H1 (cell line): ENCODE data around the gene STYXL1. TPM values are rescaled to one million over a fixed set of nuclear protein-coding genes. Genes with fewer than 3 reads are reported as not detected.

Experiments
- CTCF ChIA-PET: fragments of 300-600 bp; sonication (Branson Sonifier 250); formaldehyde crosslinking; loops from one replicate; lab custom pipeline; 2021; ENCODE audit not compliant: partially characterized antibody; lab: Charles Lee
- POLR2A ChIA-PET: fragments of 300-600 bp; sonication (Branson Sonifier 250); formaldehyde crosslinking; loops from one replicate; lab custom pipeline; 2021; ENCODE audit warnings: inconsistent platforms; ENCODE audit not compliant: partially characterized antibody; lab: Charles Lee
- DNase-seq, 2 experiments: peaks; one replicate each; pipeline versions ENCODE4 v3.0.0 to v3.0.0-alpha.2; 2010 to 2022; ENCODE audit warnings: low spot score in 2 of 2, low read depth in 1 of 2, mixed read lengths in 1 of 2
- FAIRE-seq: peaks from 2 replicates; lab custom pipeline; 2011; peaks lifted over from hg19 to GRCh38; lab: Jason Lieb, UNC
- H2AFZ ChIP-seq: 2 replicates; pipeline ENCODE4 v1.8.1; 2012; ENCODE audit warnings: low read length, inconsistent platforms
- H2AK5ac ChIP-seq: 2 replicates; pipeline ENCODE4 v1.6.1; 2013; ENCODE audit warnings: low read depth, low read length
- H2BK120ac ChIP-seq: replicated peaks from 2 replicates; pipeline ENCODE3; 2013; ENCODE audit warnings: low read depth, low read length, inconsistent platforms
- H2BK12ac ChIP-seq: 2 replicates; pipeline ENCODE4 v1.6.1; 2013; ENCODE audit warnings: low read depth, low read length
- H2BK15ac ChIP-seq: 2 replicates; pipeline ENCODE4 v1.6.1; 2013; ENCODE audit warnings: low read length
- H2BK20ac ChIP-seq: 2 replicates; pipeline ENCODE4 v1.6.1; 2013; ENCODE audit warnings: low read length
- H2BK5ac ChIP-seq: 2 replicates; pipeline ENCODE4 v1.6.1; 2013; ENCODE audit warnings: low read depth, low read length
- H3K14ac ChIP-seq: 2 replicates; pipeline ENCODE4 v1.6.1; 2013; ENCODE audit warnings: inconsistent platforms; ENCODE audit not compliant: insufficient read length
- H3K18ac ChIP-seq: 2 replicates; pipeline ENCODE4 v1.6.1; 2013; ENCODE audit warnings: low read length; ENCODE audit errors: extremely low read depth
- H3K23ac ChIP-seq: 2 replicates; pipeline ENCODE4 v1.6.1; 2013; ENCODE audit warnings: inconsistent platforms; ENCODE audit not compliant: insufficient read length
- H3K23me2 ChIP-seq: 2 replicates; pipeline ENCODE4 v1.6.1; 2013; ENCODE audit warnings: low read depth, low read length
- H3K27ac ChIP-seq: 2 replicates; pipeline ENCODE4 v1.6.1; 2011; ENCODE audit warnings: low read depth, low read length, inconsistent platforms
- H3K27me3 ChIP-seq, 4 experiments: replicated peaks in 1 of 4; 1 replicate in 1 of 4; 2 replicates in 3 of 4; pipeline versions ENCODE4 v1.6.1 to v1.8.1; 2011 to 2013; ENCODE audit warnings: low read length in 3 of 4, mild to moderate bottlenecking in 3 of 4, inconsistent platforms in 2 of 4, mixed read lengths in 2 of 4, moderate library complexity in 1 of 4; ENCODE audit not compliant: control insufficient read depth in 3 of 4, insufficient read depth in 3 of 4; ENCODE audit errors: extremely low read depth in 1 of 4
- H3K36me3 ChIP-seq, 4 experiments: 2 replicates each; pipeline versions ENCODE4 v1.6.1 to v1.8.1; 2011 to 2013; ENCODE audit warnings: mild to moderate bottlenecking in 4 of 4, low read length in 3 of 4, moderate library complexity in 2 of 4, control low read depth in 1 of 4, inconsistent platforms in 1 of 4; ENCODE audit not compliant: insufficient read depth in 4 of 4, control insufficient read depth in 2 of 4
- H3K4ac ChIP-seq: replicated peaks from 2 replicates; pipeline ENCODE3; 2013; ENCODE audit warnings: low read length, low read depth, mixed read lengths, inconsistent platforms; ENCODE audit not compliant: insufficient read length
- H3K4me1 ChIP-seq, 4 experiments: replicated peaks in 1 of 4; 1 replicate in 1 of 4; 2 replicates in 3 of 4; pipeline versions ENCODE4 v1.6.1 to v1.8.1; 2011 to 2013; ENCODE audit warnings: low read length in 3 of 4, inconsistent platforms in 2 of 4, mixed read lengths in 1 of 4; ENCODE audit not compliant: insufficient read depth in 4 of 4, control insufficient read depth in 3 of 4
- H3K4me2 ChIP-seq, 2 experiments: 2 replicates each; pipeline versions ENCODE4 v1.6.1 to v1.8.1; 2011 to 2013; ENCODE audit warnings: low read depth in 2 of 2, low read length in 2 of 2, control low read depth in 1 of 2, inconsistent platforms in 1 of 2, mild to moderate bottlenecking in 1 of 2; ENCODE audit not compliant: insufficient read depth in 1 of 2
- H3K4me3 ChIP-seq, 4 experiments: fragments of 200-600, 300-600 bp in 1 of 4; sonication (generic), shearing (Covaris generic), sonication (Bioruptor Twin) in 1 of 4; 2 replicates each; pipeline versions ENCODE4 v1.5.1 to v1.8.1; 2011 to 2016; ENCODE audit warnings: low read length in 4 of 4, low read depth in 3 of 4, control low read depth in 2 of 4, inconsistent platforms in 2 of 4, mild to moderate bottlenecking in 2 of 4, mixed read lengths in 1 of 4, moderate library complexity in 1 of 4; ENCODE audit not compliant: insufficient read depth in 2 of 4; ENCODE audit errors: extremely low read depth in 1 of 4
- H3K56ac ChIP-seq: replicated peaks from 2 replicates; pipeline ENCODE3; 2013; ENCODE audit warnings: low read depth, mild to moderate bottlenecking, mixed read lengths, low read length, inconsistent platforms; ENCODE audit not compliant: insufficient read length
- H3K79me1 ChIP-seq: 2 replicates; pipeline ENCODE4 v1.6.1; 2013; ENCODE audit warnings: low read depth, low read length, control low read depth
- H3K79me2 ChIP-seq, 2 experiments: 2 replicates each; pipeline versions ENCODE4 v1.6.1 to v1.8.1; 2012 to 2013; ENCODE audit warnings: low read length in 2 of 2, mild to moderate bottlenecking in 2 of 2, inconsistent platforms in 1 of 2; ENCODE audit not compliant: insufficient read depth in 2 of 2, control insufficient read depth in 1 of 2
- H3K9ac ChIP-seq, 4 experiments: replicated peaks in 1 of 4; 1 replicate in 1 of 4; 2 replicates in 3 of 4; pipeline versions ENCODE4 v1.6.1 to v1.8.1; 2011 to 2013; ENCODE audit warnings: low read depth in 3 of 4, low read length in 3 of 4, control low read depth in 2 of 4, mild to moderate bottlenecking in 2 of 4, moderate library complexity in 2 of 4, inconsistent platforms in 1 of 4; ENCODE audit errors: extremely low read depth in 1 of 4
- H3K9me3 ChIP-seq, 2 experiments: 2 replicates each; pipeline versions ENCODE4 v1.6.1 to v1.8.1; 2012 to 2013; ENCODE audit warnings: mild to moderate bottlenecking in 2 of 2, moderate library complexity in 2 of 2, control low read depth in 1 of 2, inconsistent platforms in 1 of 2, low read depth in 1 of 2, low read length in 1 of 2, mixed read lengths in 1 of 2; ENCODE audit not compliant: insufficient read depth in 2 of 2
- H4K20me1 ChIP-seq, 2 experiments: replicated peaks in 1 of 2; 2 replicates each; pipeline versions ENCODE3 to v1.8.1; 2011 to 2013; ENCODE audit warnings: inconsistent platforms in 2 of 2, low read length in 2 of 2, mild to moderate bottlenecking in 1 of 2; ENCODE audit not compliant: insufficient read depth in 2 of 2, control insufficient read depth in 1 of 2
- H4K5ac ChIP-seq: 2 replicates; pipeline ENCODE4 v1.6.1; 2013; ENCODE audit warnings: low read length, low read depth, mixed read lengths, inconsistent platforms; ENCODE audit not compliant: insufficient read length
- H4K8ac ChIP-seq: 2 replicates; pipeline ENCODE4 v1.8.0; 2013; ENCODE audit warnings: mild to moderate bottlenecking, moderate library complexity, low read length, inconsistent platforms; ENCODE audit not compliant: insufficient read depth; ENCODE audit errors: extremely low read depth
- H4K91ac ChIP-seq: replicated peaks from 2 replicates; pipeline ENCODE3; 2013; ENCODE audit warnings: low read length, mixed read lengths, inconsistent platforms; ENCODE audit not compliant: insufficient read length
- JUN ChIP-seq: IDR thresholded peaks from 2 replicates; pipeline ENCODE4 v1.6.1; 2011; ENCODE audit warnings: low read depth, mild to moderate bottlenecking, improper control_type of control experiment, low read length
- RAD21 ChIP-seq, 2 experiments: IDR thresholded peaks in 1 of 2; conservative IDR thresholded peaks in 1 of 2; 2 replicates each; pipeline ENCODE4 v1.6.1; 2011; ENCODE audit warnings: low read depth in 2 of 2, low read length in 2 of 2, improper control_type of control experiment in 1 of 2, inconsistent platforms in 1 of 2, mild to moderate bottlenecking in 1 of 2, moderate library complexity in 1 of 2
- SP2 ChIP-seq: IDR thresholded peaks from 2 replicates; pipeline ENCODE4 v1.6.1; 2012; ENCODE audit warnings: mild to moderate bottlenecking, low read length, inconsistent platforms
- SP4 ChIP-seq: IDR thresholded peaks from 2 replicates; pipeline ENCODE4 v1.6.1; 2012; ENCODE audit warnings: low read length, inconsistent platforms
- WGBS, 2 experiments: shearing (Covaris generic) in 1 of 2; methylation state at CpG; one replicate each; pipeline versions ENCODE4 v1.1.6 to v1.1.7; 2013 to 2015; ENCODE audit warnings: low lambda C conversion rate in 2 of 2, mixed read lengths in 2 of 2, inconsistent platforms in 1 of 2, low coverage in 1 of 2, missing lambda C conversion rate in 1 of 2; ENCODE audit not compliant: insufficient replicate concordance in 2 of 2, insufficient coverage in 1 of 2, insufficient read length in 1 of 2; ENCODE audit errors: extremely low coverage in 1 of 2, missing lambda C conversion rate in 1 of 2; 5-methylcytosine and 5-hydroxymethylcytosine counted together
- polyA plus RNA-seq, 7 experiments: library from polyadenylated mRNA; depleted of rRNA in 3 of 7; stranded (reverse) in 5 of 7; unstranded in 2 of 7; fragments of >200 nt in 5 of 7; fragments of 200-250 nt in 2 of 7; gene quantifications; 1 replicate in 5 of 7; 2 replicates in 1 of 7; 4 replicates in 1 of 7; pipeline versions ENCODE4 v1.2.1 to v1.2.3, GENCODE V29; 2011 to 2013; ENCODE audit warnings: missing spikeins in 2 of 7, mixed read lengths in 2 of 7
- total RNA-seq: library from RNA; stranded (reverse); fragmentation: NEBNext Ultra II Directional; extraction: Animal tissue kit (Norgen Biotek cat#: 25700); gene quantifications from 2 replicates; pipeline ENCODE4 v1.2.1, GENCODE V29; 2021

Gene STYXL1
- total and polyA plus RNA-seq, 2 of the 8 experiments (the other 6 are each of a cell fraction or from before 2014, with no cell fraction given): 32.3 to 53.9 TPM

DNA sequence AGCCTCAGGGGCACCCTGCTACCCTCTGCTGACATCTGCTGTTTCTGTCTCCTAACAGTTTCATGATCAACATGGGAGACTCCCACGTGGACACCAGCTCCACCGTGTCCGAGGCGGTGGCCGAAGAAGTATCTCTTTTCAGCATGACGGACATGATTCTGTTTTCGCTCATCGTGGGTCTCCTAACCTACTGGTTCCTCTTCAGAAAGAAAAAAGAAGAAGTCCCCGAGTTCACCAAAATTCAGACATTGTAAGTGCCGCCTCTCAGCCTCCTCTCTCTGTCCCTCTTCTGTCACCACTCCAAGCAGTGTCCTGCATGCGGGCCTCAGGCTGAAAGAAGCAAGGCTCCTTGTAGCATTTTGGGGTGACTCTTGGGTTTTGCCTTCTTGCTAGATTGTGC is 93.9 kb downstream of the STYXL1 start:
- Histone ChIP-seq H4K5ac (no peak overlapping the region), H3K4ac (no peak overlapping the region), H2BK5ac (no peak overlapping the region), H3K9me3 (no peaks in the 10 kb centered on the region), H3K14ac (no peak overlapping the region), H3K23ac (no peak overlapping the region), H2AK5ac (no peak overlapping the region), H3K23me2 (no peaks in the 10 kb centered on the region), H3K56ac (no peak overlapping the region), H3K27ac (no peak overlapping the region), H2BK120ac (no peak overlapping the region), H2BK15ac (no peak overlapping the region), H2BK12ac (no peak overlapping the region), H3K79me1 (peaks cover under 1% of the 10 kb centered on the region; the same call in 1 of the 2 replicates), H4K20me1 (peaks cover 2 to 7% of the 10 kb centered on the region in 2 experiments), H2AFZ (no peak overlapping the region), H4K8ac (no peak overlapping the region), H3K79me2 (peaks cover 0 to 11% of the 10 kb centered on the region in 2 experiments; a peak in 2 of 4 replicates), H3K27me3 (no peaks in the 10 kb centered on the region), H3K36me3 (peaks cover 3 to 33% (median 15%) of the 10 kb centered on the region in 4 experiments; a peak in 6 of 8 replicates), H3K9ac (no peak overlapping the region), H2BK20ac (no peak overlapping the region), H3K4me3 (no peak overlapping the region), H4K91ac (no peak overlapping the region), H3K18ac (no peak overlapping the region), H3K4me1 (peaks cover 2 to 11% (median 4%) of the 10 kb centered on the region in 4 experiments), H3K4me2 (no peak overlapping the region)
- POLR2A ChIA-PET: no interaction called here
- CTCF ChIA-PET: interaction anchor here (0.7 kb wide), 1 partner anchor 12 kb away, joined by 4 read pairs; no protein-coding TSS in a partner anchor
- 93% methylated on average over 10 of the region's 11 CpGs; no CpG with 5 or more reads in 1 of the 2 experiments for WGBS, 2 experiments
- no peak for FAIRE-seq
- TF ChIP-seq SP4 (no peak), SP2 (no peak), RAD21 (IDR thresholded peaks at IDR 0.05 in 1 of 2, conservative IDR thresholded peaks at IDR 0.05 in 1 of 2; ENCODE audit: low read depth in 2 of 2, low read length in 2 of 2) (no peak), JUN (no peak)
- no peak for DNase-seq
